Activated T-helper 17 cell treated with anti-CD3 and anti-CD28 coated beads, Interleukin-2, amount 50 U/mL, for 72 hours (primary cell): ENCODE measurements around the gene CEP112. TPM values are rescaled to one million over a fixed set of nuclear protein-coding genes. Genes with fewer than 3 reads are reported as not detected.

ENCODE experiments used
- ATAC-seq: fragments of 150-1000 bp; cut with Tn5 transposase; replicated peaks from 2 replicates; pipeline ENCODE4 v1.10.0; 2021; ENCODE audit warnings: mild to moderate bottlenecking, moderate library complexity
- H3K27ac Mint-ChIP-seq: one replicate; pipeline ENCODE4 v1.8.0; 2022; ENCODE audit warnings: mixed read lengths
- H3K27me3 Mint-ChIP-seq: one replicate; pipeline ENCODE4 v1.8.0; 2022; ENCODE audit warnings: mixed read lengths
- H3K36me3 Mint-ChIP-seq: one replicate; pipeline ENCODE4 v1.8.0; 2022; ENCODE audit warnings: low read depth, mild to moderate bottlenecking, mixed read lengths
- H3K4me1 Mint-ChIP-seq: one replicate; pipeline ENCODE4 v1.8.0; 2022; ENCODE audit warnings: mixed read lengths
- H3K4me3 Mint-ChIP-seq: one replicate; pipeline ENCODE4 v1.8.0; 2022; ENCODE audit warnings: mild to moderate bottlenecking, mixed read lengths
- H3K9me3 Mint-ChIP-seq: one replicate; pipeline ENCODE4 v1.8.0; 2022; ENCODE audit warnings: mixed read lengths
- total RNA-seq, 2 donors: library from RNA; stranded (reverse); gene quantifications; one replicate each; pipeline ENCODE4 v1.2.3, GENCODE V29; 2022

The CEP112 gene
- total RNA-seq, 2 donors from 2014 or later = 3.4 to 8.1 TPM

DNA sequence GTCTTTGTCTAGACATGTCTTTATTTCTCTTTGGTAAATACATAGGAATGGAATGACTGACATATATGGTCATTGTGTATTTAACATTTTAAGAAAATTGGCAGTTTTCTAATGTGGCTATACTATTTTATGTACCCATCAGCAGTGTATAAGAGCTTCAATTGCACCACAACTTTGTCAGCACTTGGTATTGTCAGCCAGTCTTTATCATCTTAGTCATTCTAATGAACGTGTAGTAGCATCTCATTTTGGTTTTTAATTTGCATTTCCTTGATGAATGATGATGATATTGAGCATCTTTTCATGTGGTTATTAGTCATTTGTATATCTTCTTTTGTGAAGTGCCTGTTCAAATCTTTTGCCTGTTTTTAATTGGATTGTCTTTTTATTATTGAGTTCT, 239.3 kb downstream of the CEP112 start:
- ATAC-seq = no peak
- no peak overlapping the region for H3K4me3 Mint-ChIP-seq
- no peaks in the 10 kb centered on the region for H3K4me1 Mint-ChIP-seq
- H3K27me3 Mint-ChIP-seq = no peaks in the 10 kb centered on the region
- no peak overlapping the region for H3K27ac Mint-ChIP-seq
- H3K9me3 Mint-ChIP-seq = peaks cover 6% of the 10 kb centered on the region
- no peaks in the 10 kb centered on the region for H3K36me3 Mint-ChIP-seq

DNA sequence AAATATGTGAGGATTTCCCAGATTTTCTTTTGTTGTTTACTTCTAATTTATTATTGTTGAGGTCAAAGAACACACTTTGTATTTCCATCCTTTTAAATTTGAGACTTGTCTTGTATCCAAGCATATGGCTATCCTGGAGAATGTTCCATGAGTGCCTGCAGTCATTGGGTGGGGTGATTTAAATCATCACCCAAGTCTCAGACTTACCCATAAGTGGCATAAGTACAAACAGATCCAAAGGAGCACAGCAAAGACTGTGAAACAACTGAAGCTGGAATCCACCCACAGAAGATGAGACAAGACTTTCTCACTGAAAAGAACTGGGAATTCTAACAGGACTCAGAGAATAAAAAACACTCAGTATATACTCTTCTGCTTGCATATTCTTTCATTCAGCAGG, 239.9 kb downstream of the CEP112 start:
- no peaks in the 10 kb centered on the region for H3K27me3 Mint-ChIP-seq
- no peaks in the 10 kb centered on the region for H3K4me1 Mint-ChIP-seq
- H3K36me3 Mint-ChIP-seq = no peaks in the 10 kb centered on the region
- no peak for ATAC-seq
- no peak overlapping the region for H3K4me3 Mint-ChIP-seq
- H3K9me3 Mint-ChIP-seq = peaks cover 6% of the 10 kb centered on the region
- H3K27ac Mint-ChIP-seq = no peak overlapping the region

DNA sequence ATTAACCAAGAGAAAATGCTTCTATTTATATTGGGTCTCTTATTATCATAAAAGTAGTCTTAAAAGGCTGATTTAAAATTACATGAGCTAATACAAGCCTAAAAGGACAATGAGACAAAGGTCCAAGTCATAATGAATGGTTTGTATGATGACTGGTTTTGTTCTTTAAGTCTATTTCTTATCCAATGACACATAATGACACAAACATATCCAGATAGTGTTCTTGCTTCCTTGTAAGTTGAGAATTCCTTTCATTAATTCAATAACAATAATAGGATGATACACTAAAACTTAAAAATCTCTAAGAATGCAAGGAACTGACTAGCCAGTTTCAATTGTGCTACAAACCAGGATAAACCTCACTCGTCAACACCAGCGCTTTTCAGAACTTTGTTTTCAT, 244.1 kb downstream of the CEP112 start:
- no peaks in the 10 kb centered on the region for H3K4me1 Mint-ChIP-seq
- H3K27me3 Mint-ChIP-seq = no peaks in the 10 kb centered on the region
- ATAC-seq = no peak
- H3K27ac Mint-ChIP-seq = no peak overlapping the region
- peaks cover 2% of the 10 kb centered on the region for H3K9me3 Mint-ChIP-seq
- H3K4me3 Mint-ChIP-seq = no peak overlapping the region
- H3K36me3 Mint-ChIP-seq = no peaks in the 10 kb centered on the region

DNA sequence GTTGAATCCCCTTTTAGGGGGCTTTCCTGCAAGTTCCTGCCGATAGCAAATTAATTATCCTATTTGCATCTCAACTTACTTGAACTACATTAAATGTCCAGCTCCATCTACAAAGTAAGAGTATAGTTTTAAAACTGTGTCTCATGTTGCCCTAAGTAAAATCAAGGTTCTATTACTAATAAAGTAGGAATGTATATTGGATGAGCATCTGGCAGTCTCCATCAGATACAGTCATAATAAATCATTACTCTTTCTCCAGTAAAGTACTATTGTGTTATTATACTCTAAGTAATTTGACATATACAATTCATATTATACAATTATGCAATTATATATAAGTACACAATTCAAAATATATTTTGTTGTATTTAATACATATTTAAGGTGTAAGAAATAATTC, 249.3 kb downstream of the CEP112 start:
- Mint-ChIP-seq H3K9me3 (no peaks in the 10 kb centered on the region), H3K27me3 (no peaks in the 10 kb centered on the region), H3K36me3 (no peaks in the 10 kb centered on the region), H3K4me3 (no peak overlapping the region), H3K4me1 (no peaks in the 10 kb centered on the region), H3K27ac (no peak overlapping the region)
- ATAC-seq = no peak

DNA sequence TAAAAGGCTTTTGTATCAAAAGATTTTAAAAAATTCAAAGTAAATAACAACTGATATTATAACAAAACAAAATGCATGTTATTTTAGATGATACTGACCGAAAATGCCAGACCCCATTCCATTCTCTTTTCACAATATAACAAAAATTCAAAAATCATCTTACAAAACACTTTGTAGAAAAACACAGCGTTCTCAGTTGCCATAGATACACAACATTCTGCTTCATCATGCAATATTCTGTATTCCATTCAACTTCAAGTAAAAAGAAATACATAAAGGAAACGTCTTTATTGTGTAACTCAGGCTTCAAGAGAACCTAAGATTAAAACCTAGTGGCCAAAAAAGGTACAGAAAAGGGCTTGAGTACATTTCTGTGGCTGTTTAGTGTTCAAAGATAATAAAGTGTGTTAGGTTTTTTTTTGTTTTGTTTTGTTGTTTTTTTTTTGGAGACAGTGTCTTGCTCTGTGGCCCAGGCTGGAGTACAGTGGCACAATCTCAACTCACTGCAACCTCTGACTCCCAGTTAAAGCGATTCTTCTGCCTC, 250.5 kb downstream of the CEP112 start:
- no peak overlapping the region for H3K4me3 Mint-ChIP-seq
- no peaks in the 10 kb centered on the region for H3K27me3 Mint-ChIP-seq
- no peak overlapping the region for H3K27ac Mint-ChIP-seq
- no peaks in the 10 kb centered on the region for H3K36me3 Mint-ChIP-seq
- no peaks in the 10 kb centered on the region for H3K9me3 Mint-ChIP-seq
- no peak for ATAC-seq
- no peaks in the 10 kb centered on the region for H3K4me1 Mint-ChIP-seq

DNA sequence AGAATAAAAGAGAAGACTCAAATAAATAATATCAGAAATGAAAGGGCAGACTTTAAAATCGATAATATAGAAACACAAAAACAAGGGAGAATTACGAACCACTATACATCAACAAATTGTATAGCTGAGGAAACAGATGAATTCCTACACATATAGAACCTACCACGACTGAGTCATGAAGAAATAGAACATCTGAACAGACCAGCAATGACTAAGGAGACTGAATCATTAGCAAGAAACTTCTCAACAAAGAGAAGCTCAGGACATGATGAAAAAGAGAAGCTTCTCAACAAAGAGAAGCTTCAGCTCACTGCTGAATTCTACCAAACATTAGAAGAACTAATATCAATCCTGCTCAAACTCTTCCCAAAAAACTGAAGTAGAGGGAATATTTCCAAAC, 255.9 kb downstream of the CEP112 start:
- ATAC-seq = peak; percentile 69
- H3K4me3 Mint-ChIP-seq = no peak overlapping the region
- H3K4me1 Mint-ChIP-seq = no peaks in the 10 kb centered on the region
- no peaks in the 10 kb centered on the region for H3K36me3 Mint-ChIP-seq
- no peak overlapping the region for H3K27ac Mint-ChIP-seq
- peaks cover 5% of the 10 kb centered on the region for H3K27me3 Mint-ChIP-seq
- peaks cover 5% of the 10 kb centered on the region for H3K9me3 Mint-ChIP-seq

DNA sequence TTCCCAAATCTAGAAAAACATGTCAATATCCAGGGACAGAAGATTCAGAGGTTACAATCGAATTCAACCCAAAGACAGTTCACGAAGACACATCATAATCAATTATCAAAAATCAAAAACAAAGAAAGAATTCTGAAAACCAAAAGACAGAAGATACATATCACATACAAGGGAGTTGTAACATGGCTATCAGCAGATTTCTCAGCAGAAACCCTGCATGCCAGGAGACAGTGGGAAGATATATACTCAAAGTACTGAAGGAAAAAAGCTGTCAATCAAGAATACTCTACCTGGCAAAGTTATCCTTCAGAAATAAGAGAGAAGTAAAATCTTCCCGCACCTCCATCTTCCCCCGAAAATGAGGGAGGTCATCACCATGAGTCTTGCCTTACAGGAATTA, 258.6 kb downstream of the CEP112 start:
- H3K27me3 Mint-ChIP-seq = peaks cover 5% of the 10 kb centered on the region
- ATAC-seq = no peak
- H3K4me1 Mint-ChIP-seq = no peaks in the 10 kb centered on the region
- peaks cover 5% of the 10 kb centered on the region for H3K9me3 Mint-ChIP-seq
- no peak overlapping the region for H3K27ac Mint-ChIP-seq
- H3K4me3 Mint-ChIP-seq = no peak overlapping the region
- H3K36me3 Mint-ChIP-seq = no peaks in the 10 kb centered on the region

DNA sequence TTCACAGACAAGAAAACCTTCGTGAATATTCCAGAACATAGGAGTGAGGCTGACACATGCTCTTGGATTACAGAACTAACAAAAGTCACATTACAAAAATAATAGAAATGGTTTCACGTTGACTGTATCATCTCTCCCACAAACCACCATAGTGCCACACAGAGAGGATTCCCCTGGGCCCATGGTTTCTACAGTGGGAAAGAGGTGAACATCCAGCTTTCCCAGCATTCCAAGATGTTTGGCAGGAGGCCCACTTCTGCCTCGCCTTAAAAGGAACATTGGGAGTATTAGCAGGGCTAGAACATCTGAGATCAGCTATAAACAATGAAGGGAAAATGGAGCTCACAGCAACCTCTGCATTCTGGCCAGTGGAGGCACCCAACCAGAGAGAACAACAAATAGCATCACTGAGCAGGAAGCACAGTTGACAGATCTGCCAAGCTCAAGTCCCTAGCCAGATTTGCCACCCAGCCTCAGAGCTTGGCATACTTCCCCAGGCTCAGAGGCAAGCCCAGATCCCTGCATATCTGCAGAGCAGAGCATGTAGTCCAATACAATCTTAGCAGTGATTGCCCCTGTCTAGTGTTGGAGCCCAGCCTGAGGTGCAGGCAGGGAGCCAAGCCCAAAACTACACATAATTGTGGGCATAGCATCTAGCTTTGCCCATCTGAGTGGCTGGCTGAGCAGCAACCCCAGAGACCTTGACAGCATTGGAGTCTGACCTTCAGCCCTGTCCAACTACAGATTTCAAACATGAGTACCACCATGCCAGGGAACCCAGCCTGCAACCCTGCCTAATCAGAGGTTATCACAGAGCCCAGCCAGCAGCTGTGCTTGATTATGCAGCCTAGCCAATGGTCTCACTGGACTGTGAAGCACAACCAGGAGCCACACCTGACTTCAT, 260.4 kb downstream of the CEP112 start:
- no peak for ATAC-seq
- Mint-ChIP-seq H3K4me1 (no peaks in the 10 kb centered on the region), H3K27me3 (peaks cover 5% of the 10 kb centered on the region), H3K4me3 (no peak overlapping the region), H3K36me3 (no peaks in the 10 kb centered on the region), H3K9me3 (peaks cover 5% of the 10 kb centered on the region), H3K27ac (no peak overlapping the region)

DNA sequence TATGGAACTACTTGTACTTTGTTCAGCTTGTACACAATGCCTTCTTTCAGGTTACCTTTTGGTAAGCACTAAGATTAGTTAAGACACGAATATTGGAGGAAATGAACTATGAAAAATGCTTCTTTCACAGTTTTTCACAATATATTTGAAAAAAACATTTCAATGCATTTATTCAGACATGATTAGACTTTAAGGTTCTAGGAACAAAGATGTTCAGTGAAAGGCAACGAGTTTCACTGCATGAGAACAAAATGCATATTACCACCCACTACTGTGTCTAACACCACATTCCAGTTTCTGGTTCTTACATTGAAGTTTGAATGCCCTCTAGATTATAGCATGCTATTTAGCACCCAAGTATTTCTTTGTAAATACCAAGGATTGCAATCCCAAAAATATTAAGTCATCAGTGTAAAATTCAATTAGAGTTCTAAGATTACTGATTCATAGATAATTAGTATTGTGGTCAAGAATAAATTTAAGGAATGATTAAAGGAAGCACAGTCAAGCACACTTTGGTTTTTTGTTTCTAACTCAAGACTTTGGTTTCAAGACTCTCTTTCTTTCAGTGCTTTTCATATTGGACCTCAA, 261.7 kb downstream of the CEP112 start:
- H3K27ac Mint-ChIP-seq = no peak overlapping the region

DNA sequence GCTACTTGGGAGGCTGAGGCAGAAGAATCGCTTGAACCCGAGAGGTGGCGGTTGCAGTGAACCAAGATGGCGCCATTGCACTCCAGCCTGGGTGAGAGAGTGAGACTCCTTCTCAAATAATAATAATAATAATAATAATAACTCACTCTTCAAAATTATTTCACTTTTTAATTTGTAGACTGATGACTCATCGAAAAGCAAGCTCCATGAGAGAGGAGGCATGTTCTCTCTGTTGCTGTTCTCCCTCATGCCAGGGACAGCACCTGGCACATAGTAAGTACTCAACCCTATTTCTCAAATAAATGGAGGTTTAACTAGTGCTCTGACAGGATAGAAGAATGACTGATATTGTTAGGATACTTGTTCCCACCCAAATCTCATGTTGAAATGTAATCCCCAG, 265.3 kb downstream of the CEP112 start:
- Mint-ChIP-seq H3K27ac (no peak overlapping the region), H3K9me3 (no peaks in the 10 kb centered on the region), H3K36me3 (no peaks in the 10 kb centered on the region), H3K4me3 (no peak overlapping the region), H3K4me1 (no peaks in the 10 kb centered on the region), H3K27me3 (no peaks in the 10 kb centered on the region)
- no peak for ATAC-seq

More for the DNA sequence above, 261.7 kb downstream of the CEP112 start:
- Mint-ChIP-seq H3K4me1 (no peaks in the 10 kb centered on the region), H3K36me3 (no peaks in the 10 kb centered on the region), H3K27me3 (peaks cover 5% of the 10 kb centered on the region), H3K9me3 (peaks cover 5% of the 10 kb centered on the region), H3K4me3 (no peak overlapping the region)
- no peak for ATAC-seq

DNA sequence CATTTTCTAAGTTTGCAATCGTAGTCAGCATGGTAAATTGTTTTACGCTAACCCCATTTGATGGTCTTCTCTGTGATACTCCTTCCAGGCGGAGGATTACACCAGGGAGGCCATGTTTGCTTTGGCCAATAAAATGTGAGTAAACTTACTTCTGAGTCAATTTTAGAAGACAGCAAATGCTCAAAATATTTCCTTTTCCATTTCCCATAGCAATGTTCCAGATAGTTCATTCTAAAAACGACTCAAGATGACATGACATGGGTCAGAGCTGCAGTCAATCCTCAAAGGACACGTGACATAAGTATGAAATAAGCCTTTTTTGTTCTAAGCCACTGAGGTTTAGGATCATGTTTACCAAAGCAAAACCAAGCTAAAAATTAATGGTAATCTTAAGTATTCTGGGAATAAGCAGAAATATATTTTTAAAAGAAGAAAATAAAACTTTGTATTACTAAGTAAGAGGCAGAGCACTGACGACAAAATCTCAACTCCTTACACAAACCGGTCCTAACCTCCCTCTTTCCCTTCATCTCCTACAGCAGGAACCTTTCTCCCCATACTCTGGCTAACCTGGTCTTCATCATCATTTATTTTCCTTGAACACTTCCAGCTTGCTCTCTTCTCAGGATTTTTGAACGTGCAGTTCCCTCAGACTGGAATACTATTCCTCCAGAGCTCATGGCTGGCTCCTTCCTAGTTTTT, 266.2 kb downstream of the CEP112 start:
- H3K4me1 Mint-ChIP-seq = no peaks in the 10 kb centered on the region
- no peak overlapping the region for H3K27ac Mint-ChIP-seq
- ATAC-seq = no peak
- H3K9me3 Mint-ChIP-seq = no peaks in the 10 kb centered on the region
- H3K27me3 Mint-ChIP-seq = no peaks in the 10 kb centered on the region
- H3K36me3 Mint-ChIP-seq = no peaks in the 10 kb centered on the region
- no peak overlapping the region for H3K4me3 Mint-ChIP-seq

DNA sequence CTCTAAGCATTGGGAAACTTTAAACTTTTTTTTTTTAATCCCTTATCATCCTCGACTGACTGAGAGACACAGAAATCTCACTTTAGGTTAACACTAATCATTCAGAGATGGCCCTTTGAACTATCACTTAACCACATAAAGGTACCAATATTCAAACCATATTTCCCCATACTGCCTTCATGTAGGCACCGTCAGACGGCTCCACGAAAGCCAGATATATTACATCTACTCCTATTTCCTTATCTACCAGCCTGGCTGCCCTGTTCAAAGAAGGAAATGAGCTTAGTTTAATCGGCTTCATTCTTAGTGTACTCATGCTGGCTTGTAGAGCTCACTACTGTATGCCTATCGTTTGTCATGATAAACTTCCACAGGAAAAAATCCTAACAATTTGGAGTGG, 270.9 kb downstream of the CEP112 start:
- no peak overlapping the region for H3K27ac Mint-ChIP-seq
- H3K4me1 Mint-ChIP-seq = peaks cover under 1% of the 10 kb centered on the region
- H3K36me3 Mint-ChIP-seq = no peaks in the 10 kb centered on the region
- peaks cover under 1% of the 10 kb centered on the region for H3K9me3 Mint-ChIP-seq
- no peaks in the 10 kb centered on the region for H3K27me3 Mint-ChIP-seq
- ATAC-seq = peak; percentile 42
- no peak overlapping the region for H3K4me3 Mint-ChIP-seq

DNA sequence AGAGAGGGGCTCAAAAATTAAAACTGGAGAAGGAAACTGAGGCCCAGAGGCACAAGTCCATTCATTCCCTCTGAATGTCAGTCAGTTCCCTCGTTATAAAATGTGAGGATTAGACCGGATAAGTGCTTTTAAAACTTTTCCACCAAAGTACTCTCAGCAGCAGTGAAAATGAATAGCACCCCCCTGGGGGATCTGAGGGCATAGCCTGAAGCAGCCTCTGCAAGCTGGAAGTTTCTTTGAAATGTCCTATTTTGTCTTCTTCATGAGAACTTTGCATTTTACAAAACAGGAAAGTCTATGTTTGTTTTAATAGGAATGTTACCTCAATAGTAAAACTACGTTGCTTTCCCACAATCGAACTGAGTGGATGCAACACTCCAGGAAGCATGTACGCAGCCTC, 273.0 kb downstream of the CEP112 start:
- H3K36me3 Mint-ChIP-seq = no peaks in the 10 kb centered on the region
- H3K27ac Mint-ChIP-seq = no peak overlapping the region
- no peak overlapping the region for H3K4me3 Mint-ChIP-seq
- no peak for ATAC-seq
- H3K9me3 Mint-ChIP-seq = peaks cover 9% of the 10 kb centered on the region
- no peaks in the 10 kb centered on the region for H3K27me3 Mint-ChIP-seq
- H3K4me1 Mint-ChIP-seq = peaks cover 15% of the 10 kb centered on the region

DNA sequence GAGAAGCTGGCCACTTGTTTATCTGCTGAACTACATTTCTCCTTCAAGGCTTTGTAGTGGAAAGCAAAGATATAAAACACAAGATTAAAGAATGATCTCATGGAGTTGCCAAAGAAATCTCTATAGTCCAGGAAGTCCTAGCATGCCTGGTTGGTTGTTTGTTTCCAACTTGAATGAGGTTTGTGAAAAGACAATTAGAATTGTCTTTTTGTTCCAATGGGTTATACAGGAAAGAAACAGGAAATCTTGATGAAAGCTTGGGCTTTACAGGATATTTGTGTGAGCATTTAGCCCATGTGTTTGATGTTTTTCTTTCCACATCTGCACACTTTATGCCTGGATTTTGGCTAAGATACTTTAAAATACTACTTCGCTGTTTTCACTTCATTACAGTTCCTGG, 273.4 kb downstream of the CEP112 start:
- Mint-ChIP-seq H3K4me1 (peaks cover 15% of the 10 kb centered on the region), H3K36me3 (no peaks in the 10 kb centered on the region), H3K9me3 (peaks cover 9% of the 10 kb centered on the region), H3K27ac (no peak overlapping the region), H3K4me3 (no peak overlapping the region), H3K27me3 (no peaks in the 10 kb centered on the region)
- no peak for ATAC-seq
